Sigmoid colon (tissue), 7 donors: ENCODE data around the gene PHF20. TPM values are rescaled to one million over a fixed set of nuclear protein-coding genes. Genes with fewer than 3 reads are reported as not detected.
"Not testable (repeated sequence)": the region's sequence is repeated elsewhere in the genome, so short reads cannot be mapped to it uniquely, and the experiment has no call there.

Source experiments
- DNase-seq: peaks from one replicate; pipeline ENCODE4 v3.0.0-alpha.2; 2019
- H3K27ac ChIP-seq, 4 donors: fragments of 200-600 bp; sonication (generic); one replicate each; pipeline ENCODE4 v1.5.1; 2016 to 2019; ENCODE audit warnings: mild to moderate bottlenecking in 1 of 4
- H3K27me3 ChIP-seq, 3 donors: fragments of 200-600 bp; sonication (generic); one replicate each; pipeline ENCODE4 v1.5.1; 2019; ENCODE audit warnings: mild to moderate bottlenecking in 1 of 3
- H3K36me3 ChIP-seq, 4 donors: fragments of 200-600 bp; sonication (generic); one replicate each; pipeline ENCODE4 v1.5.1; 2016 to 2019
- H3K4me1 ChIP-seq, 4 donors: fragments of 200-600 bp; sonication (generic); one replicate each; pipeline ENCODE4 v1.5.1; 2017 to 2019
- H3K4me3 ChIP-seq, 4 donors: fragments of 200-600 bp; sonication (generic); one replicate each; pipeline ENCODE4 v1.5.1; 2017 to 2019; ENCODE audit warnings: mild to moderate bottlenecking in 2 of 4, moderate library complexity in 1 of 4
- H3K9me3 ChIP-seq, 4 donors: fragments of 200-600 bp in 3 of 4; sonication (generic) in 3 of 4; one replicate each; pipeline versions ENCODE4 v1.5.1 to v1.6.1; 2013 to 2019
- EP300 ChIP-seq, 4 donors: sonication (generic); formaldehyde crosslinking; IDR thresholded peaks; one replicate each; pipeline ENCODE4 v1.6.1; 2017; ENCODE audit warnings: antibody characterized with exemption in 4 of 4
- POLR2A ChIP-seq, 2 donors: fragments of 450-650 bp; IDR thresholded peaks; one replicate each; pipeline ENCODE4 v1.6.1; 2016; ENCODE audit warnings: antibody characterized with exemption in 2 of 2, mild to moderate bottlenecking in 2 of 2, moderate library complexity in 2 of 2
- POLR2AphosphoS5 ChIP-seq, 4 donors: sonication (generic); formaldehyde crosslinking; IDR thresholded peaks; one replicate each; pipeline ENCODE4 v1.6.1; 2017; ENCODE audit warnings: antibody characterized with exemption in 4 of 4
- WGBS, 2 donors: extraction: QIAGEN DNeasy Blood & Tissue Kit; methylation state at CpG; one replicate each; pipeline ENCODE4 v1.1.7; 2013; 5-methylcytosine and 5-hydroxymethylcytosine counted together
- intact Hi-C: fragments of 100-400 bp; cut with DNase I; formaldehyde crosslinking; loops from one replicate; pipeline ENCODE4 v1.15.1; 2023
- polyA plus RNA-seq, 3 donors: library from polyadenylated mRNA; stranded (reverse); fragments of 200-250 nt; gene quantifications; one replicate each; pipeline ENCODE4 v1.2.3, GENCODE V29; 2013
- total RNA-seq, 4 donors: library from RNA; depleted of rRNA; stranded (reverse); fragments of >200 nt; gene quantifications; one replicate each; pipeline ENCODE4 v1.1.0, GENCODE V29; 2016
- TF ChIP-seq, protein P1 (sequence below), 4 experiments: fragments of 450-650 bp in 3 of 4; fragments of 200-600 bp in 1 of 4; IDR thresholded peaks; one replicate each; pipeline ENCODE4 v1.5.1; 2016 to 2019; ENCODE audit warnings: antibody characterized with exemption in 4 of 4, mild to moderate bottlenecking in 3 of 4, moderate library complexity in 2 of 4
- donor health status: healthy with polysubstance abuse.
- donor health status: Bipolar disorder and iron deficiency.
- donor health status: healthy.

The PHF20 gene
- total and polyA plus RNA-seq, 7 donors: 10.8 to 49.7 (median 41.0) TPM

DNA sequence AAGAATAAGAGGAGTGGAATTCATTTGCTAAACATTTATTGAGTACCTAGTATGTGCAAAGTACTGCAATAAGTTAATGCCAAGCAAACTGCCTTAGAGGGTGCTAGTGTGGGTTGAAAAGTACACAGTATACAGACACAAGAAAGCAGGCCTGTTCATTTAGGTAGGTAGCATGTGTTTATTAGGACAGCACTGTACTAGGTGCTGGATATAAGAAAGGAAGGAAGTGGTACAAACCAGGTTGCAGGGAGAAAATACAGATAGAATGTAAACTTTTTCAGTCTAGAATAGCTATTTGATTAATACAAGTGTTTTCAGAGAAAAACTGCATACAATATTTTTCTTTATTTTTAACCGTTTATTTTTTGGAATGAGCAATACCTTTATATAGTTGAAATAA, 68.1 kb downstream of the PHF20 start:
- no peak for TF ChIP-seq EP300 (IDR thresholded peaks at IDR 0.05)
- TF ChIP-seq, protein P1, sequence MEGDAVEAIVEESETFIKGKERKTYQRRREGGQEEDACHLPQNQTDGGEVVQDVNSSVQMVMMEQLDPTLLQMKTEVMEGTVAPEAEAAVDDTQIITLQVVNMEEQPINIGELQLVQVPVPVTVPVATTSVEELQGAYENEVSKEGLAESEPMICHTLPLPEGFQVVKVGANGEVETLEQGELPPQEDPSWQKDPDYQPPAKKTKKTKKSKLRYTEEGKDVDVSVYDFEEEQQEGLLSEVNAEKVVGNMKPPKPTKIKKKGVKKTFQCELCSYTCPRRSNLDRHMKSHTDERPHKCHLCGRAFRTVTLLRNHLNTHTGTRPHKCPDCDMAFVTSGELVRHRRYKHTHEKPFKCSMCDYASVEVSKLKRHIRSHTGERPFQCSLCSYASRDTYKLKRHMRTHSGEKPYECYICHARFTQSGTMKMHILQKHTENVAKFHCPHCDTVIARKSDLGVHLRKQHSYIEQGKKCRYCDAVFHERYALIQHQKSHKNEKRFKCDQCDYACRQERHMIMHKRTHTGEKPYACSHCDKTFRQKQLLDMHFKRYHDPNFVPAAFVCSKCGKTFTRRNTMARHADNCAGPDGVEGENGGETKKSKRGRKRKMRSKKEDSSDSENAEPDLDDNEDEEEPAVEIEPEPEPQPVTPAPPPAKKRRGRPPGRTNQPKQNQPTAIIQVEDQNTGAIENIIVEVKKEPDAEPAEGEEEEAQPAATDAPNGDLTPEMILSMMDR (IDR thresholded peaks at IDR 0.05): no peak
- no peak for TF ChIP-seq POLR2AphosphoS5 (IDR thresholded peaks at IDR 0.05)
- Histone ChIP-seq H3K36me3 (peaks cover 0 to 29% (median 12%) of the 10 kb centered on the region in 4 donors), H3K27me3 (no peaks in the 10 kb centered on the region), H3K4me1 (peaks cover 0 to 5% (median 1%) of the 10 kb centered on the region in 4 donors), H3K27ac (no peak overlapping the region), H3K4me3 (no peak overlapping the region), H3K9me3 (no peaks in the 10 kb centered on the region)
- intact Hi-C loops: no loop called here
- WGBS, 2 donors: 87 to 98% methylated on average over 1 of the region's 1 CpG
- DNase-seq: no peak

DNA sequence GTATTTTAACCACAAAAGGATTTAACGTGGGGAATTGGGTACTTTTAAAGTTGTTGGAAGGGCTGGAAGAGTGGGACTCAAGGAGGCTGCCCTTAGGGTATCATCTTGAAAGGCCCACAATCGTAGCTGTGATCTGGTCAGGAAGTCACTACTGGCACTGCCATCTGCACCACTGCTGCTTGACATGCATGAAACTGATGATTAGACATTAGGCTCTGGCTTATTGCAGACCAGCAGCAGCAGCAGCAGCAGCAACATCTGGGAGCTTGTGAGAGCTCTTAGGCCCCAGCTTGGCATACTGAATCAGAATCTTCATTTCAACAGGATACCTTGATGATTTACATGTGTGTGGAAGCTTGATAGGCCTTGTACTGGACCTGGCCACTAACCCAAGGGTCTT, 68.6 kb downstream of the PHF20 start:
- intact Hi-C loops: no loop called here
- no peaks in the 10 kb centered on the region for H3K9me3 ChIP-seq
- H3K27me3 ChIP-seq: no peaks in the 10 kb centered on the region
- H3K27ac ChIP-seq: no peak overlapping the region
- WGBS, 2 donors: 73 to 88% methylated on average over 2 of the region's 2 CpGs
- peaks cover 0 to 5% (median 1%) of the 10 kb centered on the region in 4 donors for H3K4me1 ChIP-seq
- no peak for DNase-seq
- no peak for TF ChIP-seq EP300 (IDR thresholded peaks at IDR 0.05)
- no peak for TF ChIP-seq POLR2AphosphoS5 (IDR thresholded peaks at IDR 0.05)
- TF ChIP-seq POLR2A (IDR thresholded peaks at IDR 0.05): no peak
- TF ChIP-seq, protein P1 (IDR thresholded peaks at IDR 0.05): no peak
- H3K4me3 ChIP-seq: no peak overlapping the region
- H3K36me3 ChIP-seq: peaks cover 3 to 29% (median 12%) of the 10 kb centered on the region in 4 donors

DNA sequence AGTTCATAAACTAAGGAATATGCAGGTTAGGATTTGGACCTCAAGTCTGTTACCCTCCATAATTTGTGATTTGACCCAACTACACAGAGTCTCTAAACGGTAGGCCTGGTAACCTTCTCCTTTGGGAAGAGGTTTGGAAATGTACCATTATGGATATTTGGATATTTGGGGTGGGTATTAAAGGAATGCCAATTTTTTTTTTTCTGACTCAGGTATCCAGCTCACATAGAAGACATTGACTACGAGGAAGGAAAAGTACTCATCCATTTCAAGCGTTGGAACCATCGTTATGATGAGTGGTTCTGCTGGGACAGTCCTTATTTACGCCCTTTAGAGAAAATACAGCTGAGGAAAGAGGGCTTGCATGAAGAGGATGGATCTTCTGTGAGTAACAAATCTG, 70.5 kb downstream of the PHF20 start:
- no peaks in the 10 kb centered on the region for H3K27me3 ChIP-seq
- WGBS, 2 donors: 98 to 99% methylated on average over 5 of the region's 5 CpGs
- no peak overlapping the region for H3K4me3 ChIP-seq
- peaks cover 0 to 5% (median 1%) of the 10 kb centered on the region in 4 donors for H3K4me1 ChIP-seq
- no peaks in the 10 kb centered on the region for H3K9me3 ChIP-seq
- no peak for DNase-seq
- intact Hi-C loops: no loop called here
- H3K36me3 ChIP-seq: peaks cover 3 to 37% (median 13%) of the 10 kb centered on the region in 4 donors
- H3K27ac ChIP-seq: no peak overlapping the region
- TF ChIP-seq POLR2A (IDR thresholded peaks at IDR 0.05) (no peak), EP300 (IDR thresholded peaks at IDR 0.05) (no peak), POLR2AphosphoS5 (IDR thresholded peaks at IDR 0.05) (no peak)
- TF ChIP-seq, protein P1 (IDR thresholded peaks at IDR 0.05): no peak

DNA sequence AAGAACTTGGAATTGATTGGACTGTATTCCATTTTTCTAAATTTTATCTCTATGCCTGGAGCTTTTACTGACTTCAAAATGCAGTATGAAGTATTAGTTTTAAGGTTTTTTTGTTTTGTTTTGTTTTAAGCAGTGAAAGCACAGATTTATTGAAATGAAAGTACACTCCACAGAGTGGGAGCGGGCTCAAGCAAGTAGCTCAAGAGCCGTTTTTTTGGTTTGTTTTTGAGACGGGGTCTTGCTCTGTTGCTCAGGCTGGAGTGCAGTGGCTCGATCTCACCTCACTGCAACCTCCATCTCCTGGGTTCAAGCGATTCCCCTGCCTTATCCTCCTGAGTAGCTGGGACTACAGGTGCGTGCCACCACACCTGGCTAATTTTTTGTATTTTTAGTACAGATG, 72.1 kb downstream of the PHF20 start:
- whole genome bisulfite sequencing, 2 donors: 96 to 97% methylated on average over 6 of the region's 6 CpGs
- H3K36me3 ChIP-seq: peaks cover 3 to 44% (median 13%) of the 10 kb centered on the region in 4 donors
- H3K27ac ChIP-seq, DNase-seq, H3K4me3 ChIP-seq, H3K4me1 ChIP-seq, intact Hi-C loops, H3K27me3 ChIP-seq, H3K9me3 ChIP-seq: not testable (repeated sequence)

DNA sequence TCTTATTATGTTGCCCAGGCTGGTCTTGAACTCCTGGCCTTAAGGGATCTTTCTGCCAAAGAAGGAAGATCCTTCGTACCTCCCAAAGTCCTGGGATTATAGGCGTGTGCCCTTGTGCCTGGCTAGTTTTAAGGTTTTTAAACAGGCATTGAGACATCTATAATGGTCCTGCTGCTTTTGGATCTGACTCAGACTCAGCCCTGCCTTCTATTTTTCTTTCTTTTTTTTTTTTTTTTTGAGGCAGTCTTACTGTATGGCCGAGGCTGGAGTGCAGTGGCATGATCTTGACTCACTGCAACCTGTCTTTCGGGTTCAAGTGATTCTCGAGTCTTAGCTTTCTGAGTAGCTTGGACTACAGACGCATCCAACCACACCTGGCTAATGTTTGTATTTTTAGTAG, 73.7 kb downstream of the PHF20 start:
- Histone ChIP-seq H3K4me1 (peaks cover 0 to 8% (median 0%) of the 10 kb centered on the region in 4 donors), H3K27me3 (no peaks in the 10 kb centered on the region), H3K9me3 (no peaks in the 10 kb centered on the region), H3K4me3 (no peak overlapping the region), H3K36me3 (peaks cover 3 to 44% (median 13%) of the 10 kb centered on the region in 4 donors), H3K27ac (no peak overlapping the region)
- intact Hi-C loops: no loop called here
- no peak for DNase-seq
- TF ChIP-seq, protein P1 (IDR thresholded peaks at IDR 0.05): no peak
- TF ChIP-seq EP300 (IDR thresholded peaks at IDR 0.05): no peak
- no peak for TF ChIP-seq POLR2A (IDR thresholded peaks at IDR 0.05)
- WGBS, 2 donors: 98 to 99% methylated on average over 6 of the region's 6 CpGs
